KMS-11 (cell line): ENCODE data around the gene SH3GL2.

Experiments
- H2AFZ ChIP-seq: fragments of 200-600 bp; sonication (generic); 2 replicates; pipeline ENCODE4 v1.6.1; 2016; ENCODE audit warnings: antibody characterized with exemption, mixed run types, low read depth
- H3K27ac ChIP-seq: fragments of 200-600 bp; sonication (generic); 2 replicates; pipeline ENCODE4 v1.6.1; 2016; ENCODE audit warnings: mild to moderate bottlenecking, mixed run types
- H3K27me3 ChIP-seq: fragments of 200-600 bp; sonication (generic); 2 replicates; pipeline ENCODE4 v1.6.1; 2017; ENCODE audit warnings: mild to moderate bottlenecking, low read depth, mixed run types, moderate library complexity; ENCODE audit not compliant: insufficient read depth
- H3K36me3 ChIP-seq: fragments of 200-600 bp; sonication (generic); 2 replicates; pipeline ENCODE4 v1.6.1; 2017; ENCODE audit warnings: mild to moderate bottlenecking, mixed run types; ENCODE audit not compliant: insufficient read depth
- H3K4me1 ChIP-seq: fragments of 200-600 bp; sonication (generic); 2 replicates; pipeline ENCODE4 v1.6.1; 2016; ENCODE audit warnings: mild to moderate bottlenecking, low read depth, mixed run types; ENCODE audit not compliant: poor library complexity, severe bottlenecking
- H3K4me2 ChIP-seq: fragments of 200-600 bp; sonication (generic); 2 replicates; pipeline ENCODE4 v1.7.0; 2016; ENCODE audit warnings: mild to moderate bottlenecking, mixed run types
- H3K4me3 ChIP-seq: fragments of 200-600 bp; sonication (generic); IDR thresholded peaks from 2 replicates; pipeline ENCODE4 v1.6.1; 2017; ENCODE audit warnings: low read depth, low read length, mixed read lengths; ENCODE audit not compliant: insufficient read depth
- H3K79me2 ChIP-seq: fragments of 200-600 bp; sonication (generic); 2 replicates; pipeline ENCODE4 v1.6.1; 2016; ENCODE audit warnings: low read depth, mixed run types; ENCODE audit not compliant: insufficient read depth
- H3K9ac ChIP-seq: fragments of 200-600 bp; sonication (generic); 2 replicates; pipeline ENCODE4 v1.6.1; 2016; ENCODE audit warnings: mild to moderate bottlenecking, mixed run types
- H4K20me1 ChIP-seq: fragments of 200-600 bp; sonication (generic); 2 replicates; pipeline ENCODE4 v1.6.1; 2016; ENCODE audit warnings: mild to moderate bottlenecking, mixed run types; ENCODE audit not compliant: insufficient read depth
- TF ChIP-seq, protein P1 (sequence below): fragments of 200-600 bp; sonication (generic); conservative IDR thresholded peaks from 2 replicates; pipeline ENCODE4 v1.6.1; 2017; ENCODE audit warnings: low read depth, mild to moderate bottlenecking, antibody characterized with exemption, low read length, moderate library complexity, mixed read lengths

Gene SH3GL2

DNA sequence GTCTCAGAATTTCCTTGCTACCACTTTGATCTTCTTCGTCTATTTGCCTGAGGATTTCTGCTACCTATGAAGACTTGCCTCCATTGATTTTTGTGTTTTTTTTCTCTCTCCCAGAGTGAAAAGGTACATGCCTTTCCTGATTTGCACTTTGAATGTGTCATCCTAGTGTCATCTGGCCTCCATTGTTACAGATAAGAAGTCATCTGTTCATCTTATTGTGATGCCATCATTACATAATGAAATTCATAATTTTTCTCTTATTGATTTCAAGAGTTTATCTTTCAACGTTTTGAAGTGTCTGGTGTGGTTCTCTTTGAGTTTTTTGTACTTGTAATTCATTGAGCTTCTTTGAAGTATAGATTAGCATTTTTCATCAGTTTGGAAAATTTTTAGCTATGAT lies 144.8 kb downstream of the SH3GL2 start:
- H2AFZ ChIP-seq, result no peak overlapping the region

DNA sequence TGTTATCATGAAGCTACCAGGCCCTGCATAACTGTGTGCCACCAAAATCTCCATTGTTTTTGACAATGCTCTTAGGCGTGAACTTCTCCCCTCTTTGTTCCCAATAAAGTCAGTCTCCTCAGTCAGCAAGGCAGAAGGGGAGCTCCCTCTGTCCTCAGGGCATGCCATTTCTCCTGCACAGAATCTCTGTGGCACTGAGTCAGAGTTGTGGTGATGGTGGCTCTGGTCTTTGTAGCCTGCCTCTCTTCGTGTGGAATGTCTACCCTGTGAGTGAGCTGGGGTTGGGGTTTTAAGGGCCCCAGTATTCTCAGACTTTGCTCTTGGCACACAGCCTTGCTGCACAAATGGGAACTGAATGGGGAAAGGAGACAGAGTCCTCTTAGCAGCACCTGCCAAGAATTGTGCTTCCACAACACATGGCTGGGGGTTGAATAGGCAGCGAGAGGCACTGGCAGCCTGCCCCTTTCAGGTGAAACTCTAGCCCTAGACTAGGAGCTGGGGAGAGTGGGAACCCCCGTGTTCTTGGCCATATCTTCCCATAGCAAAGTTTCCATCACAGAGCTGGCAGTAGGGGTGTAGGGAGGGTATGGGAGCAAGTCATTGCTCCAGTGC lies 146.6 kb downstream of the SH3GL2 start:
- Histone ChIP-seq H3K27me3 (no peaks in the 10 kb centered on the region), H3K4me3 (no peak overlapping the region), H4K20me1 (no peaks in the 10 kb centered on the region), H2AFZ (no peak overlapping the region), H3K36me3 (no peaks in the 10 kb centered on the region), H3K27ac (no peak overlapping the region), H3K4me1 (no peaks in the 10 kb centered on the region), H3K9ac (no peak overlapping the region), H3K79me2 (no peaks in the 10 kb centered on the region), H3K4me2 (no peak overlapping the region)
- TF ChIP-seq, protein P1, sequence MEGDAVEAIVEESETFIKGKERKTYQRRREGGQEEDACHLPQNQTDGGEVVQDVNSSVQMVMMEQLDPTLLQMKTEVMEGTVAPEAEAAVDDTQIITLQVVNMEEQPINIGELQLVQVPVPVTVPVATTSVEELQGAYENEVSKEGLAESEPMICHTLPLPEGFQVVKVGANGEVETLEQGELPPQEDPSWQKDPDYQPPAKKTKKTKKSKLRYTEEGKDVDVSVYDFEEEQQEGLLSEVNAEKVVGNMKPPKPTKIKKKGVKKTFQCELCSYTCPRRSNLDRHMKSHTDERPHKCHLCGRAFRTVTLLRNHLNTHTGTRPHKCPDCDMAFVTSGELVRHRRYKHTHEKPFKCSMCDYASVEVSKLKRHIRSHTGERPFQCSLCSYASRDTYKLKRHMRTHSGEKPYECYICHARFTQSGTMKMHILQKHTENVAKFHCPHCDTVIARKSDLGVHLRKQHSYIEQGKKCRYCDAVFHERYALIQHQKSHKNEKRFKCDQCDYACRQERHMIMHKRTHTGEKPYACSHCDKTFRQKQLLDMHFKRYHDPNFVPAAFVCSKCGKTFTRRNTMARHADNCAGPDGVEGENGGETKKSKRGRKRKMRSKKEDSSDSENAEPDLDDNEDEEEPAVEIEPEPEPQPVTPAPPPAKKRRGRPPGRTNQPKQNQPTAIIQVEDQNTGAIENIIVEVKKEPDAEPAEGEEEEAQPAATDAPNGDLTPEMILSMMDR, result no peak

More for the DNA sequence above, 144.8 kb downstream of the SH3GL2 start:
- no peak overlapping the region for H3K4me2 ChIP-seq
- H3K27ac ChIP-seq, result no peak overlapping the region
- H3K79me2 ChIP-seq, result no peaks in the 10 kb centered on the region
- TF ChIP-seq, protein P1, result no peak
- H4K20me1 ChIP-seq, result no peaks in the 10 kb centered on the region
- no peaks in the 10 kb centered on the region for H3K36me3 ChIP-seq
- no peak overlapping the region for H3K4me3 ChIP-seq
- no peaks in the 10 kb centered on the region for H3K27me3 ChIP-seq
- no peak overlapping the region for H3K9ac ChIP-seq
- H3K4me1 ChIP-seq, result no peaks in the 10 kb centered on the region

DNA sequence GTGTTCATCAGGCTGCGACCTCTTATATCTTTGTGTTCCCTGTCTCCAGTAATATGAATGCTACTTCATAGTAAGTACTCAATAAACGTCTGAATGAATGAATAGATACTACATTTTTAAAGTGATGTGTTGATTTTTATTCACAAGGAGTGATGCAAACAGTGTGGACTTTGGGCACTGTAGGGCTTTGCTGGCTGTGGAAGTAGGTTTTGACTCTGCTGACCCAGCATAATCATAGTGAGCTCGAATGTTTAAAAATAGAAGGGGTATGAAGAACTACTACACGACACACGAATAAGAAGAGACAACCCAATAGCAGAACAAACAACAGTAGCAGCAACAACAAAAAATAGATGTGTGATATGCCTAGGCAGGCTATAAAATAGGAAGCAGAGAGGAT lies 147.4 kb downstream of the SH3GL2 start:
- H3K27me3 ChIP-seq, result no peaks in the 10 kb centered on the region
- H3K79me2 ChIP-seq, result no peaks in the 10 kb centered on the region
- H3K27ac ChIP-seq, result no peak overlapping the region
- H4K20me1 ChIP-seq, result no peaks in the 10 kb centered on the region
- H3K4me2 ChIP-seq, result no peak overlapping the region
- no peak overlapping the region for H3K4me3 ChIP-seq
- H3K36me3 ChIP-seq, result no peaks in the 10 kb centered on the region
- TF ChIP-seq, protein P1, result no peak
- H2AFZ ChIP-seq, result no peak overlapping the region
- H3K9ac ChIP-seq, result no peak overlapping the region
- H3K4me1 ChIP-seq, result no peaks in the 10 kb centered on the region

DNA sequence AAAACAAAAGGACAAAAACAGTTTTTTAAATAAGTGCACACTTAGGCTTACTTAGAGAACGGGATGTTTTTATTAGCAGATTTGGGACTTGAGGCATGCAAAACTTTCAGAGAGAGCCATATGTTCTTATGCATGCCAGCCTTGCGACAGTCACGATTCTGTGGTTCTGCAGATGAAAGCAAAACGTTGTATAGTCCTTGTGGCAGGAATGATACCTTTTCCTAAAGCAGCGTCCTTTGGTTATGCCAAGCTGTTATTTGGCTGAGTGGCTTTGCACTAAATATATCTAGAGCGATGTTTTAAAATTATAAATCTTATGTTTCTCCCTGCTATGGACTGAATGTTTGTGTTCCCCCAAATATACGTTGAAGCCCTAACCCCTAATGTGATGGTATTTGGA lies 152.0 kb downstream of the SH3GL2 start:
- no peaks in the 10 kb centered on the region for H3K27me3 ChIP-seq
- H4K20me1 ChIP-seq, result no peaks in the 10 kb centered on the region
- TF ChIP-seq, protein P1, result no peak
- no peaks in the 10 kb centered on the region for H3K36me3 ChIP-seq
- no peak overlapping the region for H3K4me2 ChIP-seq
- no peak overlapping the region for H3K9ac ChIP-seq
- no peak overlapping the region for H2AFZ ChIP-seq
- H3K79me2 ChIP-seq, result no peaks in the 10 kb centered on the region
- H3K4me3 ChIP-seq, result no peak overlapping the region
- H3K4me1 ChIP-seq, result no peaks in the 10 kb centered on the region
- no peak overlapping the region for H3K27ac ChIP-seq
